ENCODE results near the gene ARHGAP32.

ARHGAP32 gene

DNA sequence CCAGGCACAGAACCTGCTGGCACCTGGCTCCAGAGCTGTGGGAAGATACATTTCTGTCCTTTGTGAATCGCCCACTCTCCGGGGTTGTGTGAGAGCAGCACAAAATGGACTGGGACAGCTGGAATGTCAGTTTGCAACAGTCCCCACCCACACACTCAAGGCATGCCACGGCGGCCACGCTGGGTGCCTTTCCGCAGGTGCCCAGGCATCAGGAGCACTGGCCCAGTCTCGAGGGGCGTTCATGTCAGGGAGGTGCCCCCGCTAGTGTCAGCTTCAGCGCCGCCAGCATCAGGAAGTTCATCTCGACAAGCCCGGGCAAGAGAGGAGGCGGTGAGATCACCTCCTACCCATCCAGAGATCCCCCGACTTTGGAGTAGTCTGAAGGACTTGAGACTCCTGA lies 251.5 kb downstream of the ARHGAP32 start:
- TF ChIP-seq FOXP2 (optimal IDR thresholded peaks at IDR 0.05; ENCODE audit: borderline replicate concordance, extremely low read depth, extremely low read length, insufficient read depth): no peak

DNA sequence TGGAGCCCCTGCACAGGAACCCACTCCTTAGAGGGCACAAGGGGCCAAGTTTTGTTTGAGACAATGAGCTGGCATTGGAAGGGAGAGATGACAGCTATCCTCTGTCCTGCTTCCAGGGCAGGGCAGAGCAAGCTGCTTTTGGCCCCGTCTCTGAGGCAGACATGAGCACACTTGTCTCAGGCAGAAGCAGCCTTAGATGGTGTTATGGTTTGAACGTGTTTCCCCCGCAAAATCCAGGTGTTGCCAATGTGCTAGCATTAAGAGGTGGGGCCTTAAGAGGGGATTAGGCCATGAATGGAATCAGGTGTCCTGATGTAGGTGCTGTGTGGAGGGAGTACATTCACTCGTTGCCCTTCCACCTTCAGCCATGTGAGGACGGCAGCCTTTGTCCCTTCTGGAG lies 252.0 kb downstream of the ARHGAP32 start:
- TF ChIP-seq FOXP2 (optimal IDR thresholded peaks at IDR 0.05; ENCODE audit: borderline replicate concordance, extremely low read depth, extremely low read length, insufficient read depth): no peak
- TF ChIP-seq TAF1 (IDR thresholded peaks at IDR 0.05; ENCODE audit: borderline replicate concordance, insufficient read depth, low read length): no peak
- TF ChIP-seq POLR2AphosphoS5 (IDR thresholded peaks at IDR 0.05; ENCODE audit: low read depth, low read length): no peak
- no peak for TF ChIP-seq SIN3A (IDR thresholded peaks at IDR 0.05; ENCODE audit: borderline replicate concordance, insufficient read depth, low read length)
- TF ChIP-seq, protein P1, sequence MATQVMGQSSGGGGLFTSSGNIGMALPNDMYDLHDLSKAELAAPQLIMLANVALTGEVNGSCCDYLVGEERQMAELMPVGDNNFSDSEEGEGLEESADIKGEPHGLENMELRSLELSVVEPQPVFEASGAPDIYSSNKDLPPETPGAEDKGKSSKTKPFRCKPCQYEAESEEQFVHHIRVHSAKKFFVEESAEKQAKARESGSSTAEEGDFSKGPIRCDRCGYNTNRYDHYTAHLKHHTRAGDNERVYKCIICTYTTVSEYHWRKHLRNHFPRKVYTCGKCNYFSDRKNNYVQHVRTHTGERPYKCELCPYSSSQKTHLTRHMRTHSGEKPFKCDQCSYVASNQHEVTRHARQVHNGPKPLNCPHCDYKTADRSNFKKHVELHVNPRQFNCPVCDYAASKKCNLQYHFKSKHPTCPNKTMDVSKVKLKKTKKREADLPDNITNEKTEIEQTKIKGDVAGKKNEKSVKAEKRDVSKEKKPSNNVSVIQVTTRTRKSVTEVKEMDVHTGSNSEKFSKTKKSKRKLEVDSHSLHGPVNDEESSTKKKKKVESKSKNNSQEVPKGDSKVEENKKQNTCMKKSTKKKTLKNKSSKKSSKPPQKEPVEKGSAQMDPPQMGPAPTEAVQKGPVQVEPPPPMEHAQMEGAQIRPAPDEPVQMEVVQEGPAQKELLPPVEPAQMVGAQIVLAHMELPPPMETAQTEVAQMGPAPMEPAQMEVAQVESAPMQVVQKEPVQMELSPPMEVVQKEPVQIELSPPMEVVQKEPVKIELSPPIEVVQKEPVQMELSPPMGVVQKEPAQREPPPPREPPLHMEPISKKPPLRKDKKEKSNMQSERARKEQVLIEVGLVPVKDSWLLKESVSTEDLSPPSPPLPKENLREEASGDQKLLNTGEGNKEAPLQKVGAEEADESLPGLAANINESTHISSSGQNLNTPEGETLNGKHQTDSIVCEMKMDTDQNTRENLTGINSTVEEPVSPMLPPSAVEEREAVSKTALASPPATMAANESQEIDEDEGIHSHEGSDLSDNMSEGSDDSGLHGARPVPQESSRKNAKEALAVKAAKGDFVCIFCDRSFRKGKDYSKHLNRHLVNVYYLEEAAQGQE (IDR thresholded peaks at IDR 0.05; ENCODE audit: insufficient read depth in 1 of 2, low read depth in 2 of 2, low read length in 2 of 2): no peak

DNA sequence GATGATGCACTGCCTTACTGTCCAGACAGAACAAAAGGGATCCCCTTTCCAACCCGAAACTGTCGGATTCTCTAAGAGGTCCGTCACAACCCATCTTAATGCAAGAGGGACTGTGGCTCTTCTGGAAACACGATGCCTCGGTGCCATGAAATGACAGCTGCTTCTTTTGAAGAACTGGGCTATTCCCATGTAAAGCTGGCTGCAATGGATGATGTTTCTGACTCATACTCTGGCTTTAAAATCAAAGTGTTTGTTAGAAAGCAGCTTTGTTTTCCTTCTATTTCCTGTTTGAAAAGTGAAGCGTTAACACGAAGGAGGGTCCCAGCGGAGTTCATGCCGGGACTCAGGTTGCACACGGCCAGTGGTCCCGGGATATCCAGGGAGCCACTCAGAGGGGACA lies 252.5 kb downstream of the ARHGAP32 start:
- TF ChIP-seq SIN3A (IDR thresholded peaks at IDR 0.05; ENCODE audit: borderline replicate concordance, insufficient read depth, low read length) (no peak), POLR2AphosphoS5 (IDR thresholded peaks at IDR 0.05; ENCODE audit: low read depth, low read length) (no peak), FOXP2 (optimal IDR thresholded peaks at IDR 0.05; ENCODE audit: borderline replicate concordance, extremely low read depth, extremely low read length, insufficient read depth) (no peak), TAF1 (IDR thresholded peaks at IDR 0.05; ENCODE audit: borderline replicate concordance, insufficient read depth, low read length) (no peak)
- TF ChIP-seq, protein P1 (IDR thresholded peaks at IDR 0.05; ENCODE audit: insufficient read depth in 1 of 2, low read depth in 2 of 2, low read length in 2 of 2): no peak

DNA sequence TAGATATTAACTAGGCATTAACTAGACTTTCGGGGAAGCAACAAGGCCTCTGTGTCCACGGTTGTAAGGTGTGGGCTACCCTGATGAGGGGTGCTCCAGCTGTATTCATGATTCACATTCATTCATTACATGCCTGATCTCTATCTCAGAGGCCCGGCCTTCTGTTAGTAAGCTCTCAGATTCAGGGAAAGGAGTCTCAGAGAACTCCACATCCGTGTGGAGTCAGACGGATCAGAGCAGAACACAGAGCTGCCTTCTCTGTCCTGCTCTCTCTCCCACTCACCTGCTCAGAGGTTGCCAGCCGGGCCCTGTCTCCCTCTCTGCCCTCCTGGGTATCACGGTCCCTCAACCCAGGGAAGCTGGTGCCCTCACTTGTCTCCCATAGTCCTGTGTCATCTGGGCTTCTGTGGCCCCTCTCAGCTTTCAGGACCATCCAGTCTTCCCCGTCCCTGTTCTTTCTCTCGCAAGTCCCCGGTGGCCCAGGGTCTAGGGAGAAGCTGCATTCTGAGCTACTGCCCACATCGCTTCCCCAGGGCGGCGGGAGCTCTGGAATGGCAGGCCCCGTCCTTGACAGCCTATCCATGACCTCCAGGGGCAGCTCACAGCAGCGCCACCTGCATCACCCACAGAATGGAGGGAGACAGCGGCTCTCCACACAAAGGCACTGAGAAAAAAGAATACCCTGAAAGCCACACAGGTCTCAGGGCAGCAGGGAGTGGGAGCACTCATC lies 253.8 kb downstream of the ARHGAP32 start:
- TF ChIP-seq FOXP2 (optimal IDR thresholded peaks at IDR 0.05; ENCODE audit: borderline replicate concordance, extremely low read depth, extremely low read length, insufficient read depth) (no peak), POLR2AphosphoS5 (IDR thresholded peaks at IDR 0.05; ENCODE audit: low read depth, low read length) (no peak)

DNA sequence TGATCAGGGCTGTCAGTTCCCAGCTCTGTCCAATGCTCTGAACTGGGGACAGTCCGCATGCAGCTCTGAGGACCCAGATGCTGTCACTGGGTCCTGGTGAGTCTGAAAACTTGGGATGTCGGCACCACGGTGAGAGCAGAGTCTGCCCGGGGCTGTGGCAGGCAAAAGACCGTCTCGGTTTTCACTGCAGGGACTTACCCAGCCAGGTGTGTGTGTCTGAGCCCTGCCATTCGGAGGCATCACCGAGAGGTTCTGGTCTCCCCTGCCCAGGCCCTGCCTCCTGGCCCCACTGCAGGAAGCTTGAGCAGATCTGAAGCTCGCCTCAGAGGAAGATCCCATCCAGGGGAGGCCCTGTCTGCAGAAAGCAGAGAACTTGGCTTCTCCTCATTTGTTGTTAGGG lies 254.6 kb downstream of the ARHGAP32 start:
- TF ChIP-seq FOXP2 (optimal IDR thresholded peaks at IDR 0.05; ENCODE audit: borderline replicate concordance, extremely low read depth, extremely low read length, insufficient read depth) (no peak), TAF1 (IDR thresholded peaks at IDR 0.05; ENCODE audit: borderline replicate concordance, insufficient read depth, low read length) (no peak), POLR2AphosphoS5 (IDR thresholded peaks at IDR 0.05; ENCODE audit: low read depth, low read length) (no peak), SIN3A (IDR thresholded peaks at IDR 0.05; ENCODE audit: borderline replicate concordance, insufficient read depth, low read length) (no peak)
- TF ChIP-seq, protein P1 (IDR thresholded peaks at IDR 0.05; ENCODE audit: insufficient read depth in 1 of 2, low read depth in 2 of 2, low read length in 2 of 2): no peak

DNA sequence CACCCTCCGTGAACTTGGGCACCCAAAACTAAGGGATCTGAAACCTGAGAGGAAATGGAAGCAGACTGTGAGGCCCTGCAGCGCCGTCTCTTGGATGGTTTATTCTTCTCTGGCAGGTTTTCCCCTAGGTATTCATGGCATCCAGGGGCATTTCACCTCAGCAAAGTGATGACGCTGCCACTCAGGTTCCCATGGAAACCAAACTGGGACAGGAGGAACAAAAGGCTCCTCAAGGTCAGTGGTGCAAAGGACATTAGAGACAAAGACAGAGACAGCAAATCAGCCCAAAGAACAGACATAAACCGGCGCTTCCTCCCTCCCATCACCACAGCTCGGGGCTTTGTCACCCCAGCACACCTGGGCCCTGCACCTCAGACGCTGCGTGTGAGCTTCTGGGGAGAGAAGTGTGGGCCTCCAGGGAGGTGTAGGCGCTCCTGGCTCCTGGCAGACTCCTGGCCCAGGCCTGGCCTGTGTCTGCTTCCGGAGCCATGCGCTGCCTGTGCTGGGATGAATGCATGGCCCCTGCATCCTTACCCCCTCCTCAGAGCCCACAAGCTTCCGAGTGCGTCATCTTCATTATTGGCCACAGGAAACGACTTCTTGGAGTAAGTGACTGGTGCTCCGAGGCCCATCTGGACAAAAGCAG lies 255.4 kb downstream of the ARHGAP32 start:
- TF ChIP-seq FOXP2 (optimal IDR thresholded peaks at IDR 0.05; ENCODE audit: borderline replicate concordance, extremely low read depth, extremely low read length, insufficient read depth) (no peak), POLR2AphosphoS5 (IDR thresholded peaks at IDR 0.05; ENCODE audit: low read depth, low read length) (no peak), TAF1 (IDR thresholded peaks at IDR 0.05; ENCODE audit: borderline replicate concordance, insufficient read depth, low read length) (no peak), SIN3A (IDR thresholded peaks at IDR 0.05; ENCODE audit: borderline replicate concordance, insufficient read depth, low read length) (no peak)
- TF ChIP-seq, protein P1 (IDR thresholded peaks at IDR 0.05; ENCODE audit: insufficient read depth in 1 of 2, low read depth in 2 of 2, low read length in 2 of 2): no peak

Data from PFSK-1 (cell line).